ENCODE results near the gene WLS.

DNA sequence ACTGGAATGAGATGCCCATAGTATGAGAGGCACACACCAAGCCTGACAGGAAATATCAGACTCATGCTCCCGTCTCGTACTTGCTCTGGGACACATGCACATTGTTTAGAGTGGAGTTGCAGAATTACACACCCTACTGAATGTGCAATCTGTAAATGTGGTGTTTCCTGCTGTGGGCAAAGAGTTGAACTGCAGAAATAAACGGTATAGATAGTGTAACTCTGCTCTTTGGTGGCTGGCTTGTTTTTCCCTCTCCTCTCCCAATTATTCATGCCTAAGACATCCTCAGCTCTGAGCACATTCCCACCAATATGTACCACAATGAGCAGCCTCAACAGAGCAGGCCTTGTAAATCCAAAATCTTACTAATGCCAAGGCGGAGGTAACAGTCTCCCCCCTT, 91.8 kb downstream of the WLS start:
- no peak for TF ChIP-seq USF1 (IDR thresholded peaks at IDR 0.05)
- no peak for TF ChIP-seq TEAD4 (IDR thresholded peaks at IDR 0.05)
- TF ChIP-seq, protein P1, sequence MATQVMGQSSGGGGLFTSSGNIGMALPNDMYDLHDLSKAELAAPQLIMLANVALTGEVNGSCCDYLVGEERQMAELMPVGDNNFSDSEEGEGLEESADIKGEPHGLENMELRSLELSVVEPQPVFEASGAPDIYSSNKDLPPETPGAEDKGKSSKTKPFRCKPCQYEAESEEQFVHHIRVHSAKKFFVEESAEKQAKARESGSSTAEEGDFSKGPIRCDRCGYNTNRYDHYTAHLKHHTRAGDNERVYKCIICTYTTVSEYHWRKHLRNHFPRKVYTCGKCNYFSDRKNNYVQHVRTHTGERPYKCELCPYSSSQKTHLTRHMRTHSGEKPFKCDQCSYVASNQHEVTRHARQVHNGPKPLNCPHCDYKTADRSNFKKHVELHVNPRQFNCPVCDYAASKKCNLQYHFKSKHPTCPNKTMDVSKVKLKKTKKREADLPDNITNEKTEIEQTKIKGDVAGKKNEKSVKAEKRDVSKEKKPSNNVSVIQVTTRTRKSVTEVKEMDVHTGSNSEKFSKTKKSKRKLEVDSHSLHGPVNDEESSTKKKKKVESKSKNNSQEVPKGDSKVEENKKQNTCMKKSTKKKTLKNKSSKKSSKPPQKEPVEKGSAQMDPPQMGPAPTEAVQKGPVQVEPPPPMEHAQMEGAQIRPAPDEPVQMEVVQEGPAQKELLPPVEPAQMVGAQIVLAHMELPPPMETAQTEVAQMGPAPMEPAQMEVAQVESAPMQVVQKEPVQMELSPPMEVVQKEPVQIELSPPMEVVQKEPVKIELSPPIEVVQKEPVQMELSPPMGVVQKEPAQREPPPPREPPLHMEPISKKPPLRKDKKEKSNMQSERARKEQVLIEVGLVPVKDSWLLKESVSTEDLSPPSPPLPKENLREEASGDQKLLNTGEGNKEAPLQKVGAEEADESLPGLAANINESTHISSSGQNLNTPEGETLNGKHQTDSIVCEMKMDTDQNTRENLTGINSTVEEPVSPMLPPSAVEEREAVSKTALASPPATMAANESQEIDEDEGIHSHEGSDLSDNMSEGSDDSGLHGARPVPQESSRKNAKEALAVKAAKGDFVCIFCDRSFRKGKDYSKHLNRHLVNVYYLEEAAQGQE (IDR thresholded peaks at IDR 0.05; ENCODE audit: low read depth): no peak
- no peak for TF ChIP-seq TAF1 (IDR thresholded peaks at IDR 0.05; ENCODE audit: low read depth)
- TF ChIP-seq EP300 (IDR thresholded peaks at IDR 0.05; ENCODE audit: borderline replicate concordance): no peak
